HCT116 (cell line): Measurements from ENCODE around the gene SIX5. TPM values are rescaled to one million over a fixed set of nuclear protein-coding genes. Genes with fewer than 3 reads are reported as not detected.

ENCODE experiments used
- ATAC-seq: fragments of 200-7000 bp; cut with Tn5 transposase; 2 replicates; pipeline ENCODE4 v1.9.1; 2020; ENCODE audit warnings: mild to moderate bottlenecking, moderate library complexity
- BruUV-seq: library from RNA; stranded (reverse); fragments of 400-500 nt; replicated peaks from 2 replicates; lab custom pipeline; 2021; lab: Mats Ljungman, UMichigan
- CTCF ChIA-PET: fragments of 300-600 bp; sonication (Branson Sonifier 250); formaldehyde crosslinking; loops from one replicate; lab custom pipeline; 2021; ENCODE audit warnings: antibody characterized with exemption; lab: Charles Lee
- POLR2A ChIA-PET: fragments of 300-600, 350-600 bp; sonication (Branson Sonifier 250); formaldehyde crosslinking; loops from one replicate; lab custom pipeline; 2021; ENCODE audit warnings: antibody characterized with exemption; lab: Charles Lee
- RAD21 ChIA-PET, 2 experiments: fragments of 300-600 bp; sonication (Branson Sonifier 250); formaldehyde crosslinking; loops; one replicate each; lab custom pipeline; 2023; ENCODE audit warnings: low total read pairs in 2 of 2; ENCODE audit not compliant: uncharacterized antibody in 2 of 2, unreplicated experiment in 2 of 2, low non-redundant PET in 1 of 2; lab: Charles Lee
- DNase-seq: peaks from one replicate; pipeline ENCODE4 v3.0.0-alpha.2; 2010; ENCODE audit warnings: low read depth, low spot score
- H2AFZ ChIP-seq: fragments of 200-600 bp; shearing (Covaris generic), sonication (generic); 2 replicates; pipeline ENCODE4 v1.6.1; 2017; ENCODE audit warnings: low read depth, mixed run types, mixed read lengths, antibody characterized with exemption, low read length; ENCODE audit not compliant: poor library complexity, severe bottlenecking
- H3K27ac ChIP-seq: 2 replicates; pipeline ENCODE4 v1.5.1; 2012; ENCODE audit warnings: low read depth, low read length
- H3K27me3 ChIP-seq: fragments of 200-600 bp; sonication (generic); 2 replicates; pipeline ENCODE4 v1.6.1; 2016; ENCODE audit warnings: mixed run types, low read length, mixed read lengths; ENCODE audit not compliant: insufficient read depth
- H3K36me3 ChIP-seq, 2 experiments: fragments of 200-500 bp in 1 of 2; fragments of 200-600 bp in 1 of 2; sonication (Bioruptor generic) in 1 of 2; sonication (generic) in 1 of 2; 2 replicates each; pipeline versions ENCODE4 v1.5.1 to v1.6.1; 2014 to 2016; ENCODE audit warnings: low read length in 2 of 2, inconsistent platforms in 1 of 2, mixed read lengths in 1 of 2, mixed run types in 1 of 2; ENCODE audit not compliant: insufficient read depth in 2 of 2, control insufficient read depth in 1 of 2
- H3K4me1 ChIP-seq, 2 experiments: fragments of 200-600 bp in 1 of 2; sonication (generic) in 1 of 2; 2 replicates each; pipeline versions ENCODE4 v1.5.1 to v1.6.1; 2012 to 2017; ENCODE audit warnings: low read length in 2 of 2, inconsistent platforms in 1 of 2, mild to moderate bottlenecking in 1 of 2, mixed read lengths in 1 of 2, mixed run types in 1 of 2, moderate library complexity in 1 of 2; ENCODE audit not compliant: insufficient read depth in 2 of 2, control insufficient read depth in 1 of 2
- H3K4me2 ChIP-seq: fragments of 200-600 bp; sonication (generic); 2 replicates; pipeline ENCODE4 v1.6.1; 2017; ENCODE audit warnings: mixed run types, low read length, mixed read lengths
- H3K4me3 ChIP-seq, 2 experiments: fragments of 200-600 bp in 1 of 2; sonication (generic) in 1 of 2; replicated peaks in 1 of 2; 2 replicates each; pipeline ENCODE4 v1.5.1; 2011 to 2016; ENCODE audit warnings: low read length in 2 of 2, control low read depth in 1 of 2, low read depth in 1 of 2, mild to moderate bottlenecking in 1 of 2, mixed read lengths in 1 of 2, mixed run types in 1 of 2
- H3K79me2 ChIP-seq: fragments of 200-600 bp; sonication (generic); 2 replicates; pipeline ENCODE4 v1.6.1; 2017; ENCODE audit warnings: mild to moderate bottlenecking, mixed run types, low read length, moderate library complexity, mixed read lengths; ENCODE audit not compliant: insufficient read depth
- H3K9ac ChIP-seq: fragments of 200-600 bp; sonication (generic); 2 replicates; pipeline ENCODE4 v1.6.1; 2016; ENCODE audit warnings: low read length, mixed read lengths
- H3K9me2 ChIP-seq: fragments of 200-600 bp; sonication (generic), shearing (Covaris generic); 2 replicates; pipeline ENCODE4 v1.6.1; 2017; ENCODE audit warnings: mixed run types, mild to moderate bottlenecking, moderate library complexity; ENCODE audit not compliant: insufficient read depth
- H3K9me3 ChIP-seq, 2 experiments: fragments of 200-500 bp in 1 of 2; fragments of 200-600 bp in 1 of 2; sonication (Bioruptor generic) in 1 of 2; sonication (generic) in 1 of 2; 2 replicates each; pipeline ENCODE4 v1.6.1; 2014 to 2017; ENCODE audit warnings: low read length in 2 of 2, mixed read lengths in 2 of 2, inconsistent platforms in 1 of 2, low read depth in 1 of 2, mild to moderate bottlenecking in 1 of 2, mixed run types in 1 of 2, moderate library complexity in 1 of 2; ENCODE audit not compliant: control insufficient read depth in 1 of 2, insufficient read depth in 1 of 2
- H4K20me1 ChIP-seq: fragments of 200-600 bp; sonication (generic), shearing (Covaris generic); 2 replicates; pipeline ENCODE4 v1.6.1; 2017; ENCODE audit warnings: mixed run types, mild to moderate bottlenecking, moderate library complexity; ENCODE audit not compliant: insufficient read depth
- ELF1 ChIP-seq: IDR thresholded peaks from 2 replicates; pipeline ENCODE4 v1.6.1; 2012; ENCODE audit warnings: low read depth, borderline replicate concordance
- POLR2AphosphoS5 ChIP-seq: IDR thresholded peaks from 2 replicates; pipeline ENCODE4 v1.6.1; 2011; ENCODE audit warnings: mild to moderate bottlenecking, low read depth, low read length, moderate library complexity
- RAD21 ChIP-seq: IDR thresholded peaks from 2 replicates; pipeline ENCODE4 v1.6.1; 2012; ENCODE audit warnings: low read depth, mild to moderate bottlenecking
- SP1 ChIP-seq: IDR thresholded peaks from 2 replicates; pipeline ENCODE4 v1.6.1; 2012; ENCODE audit warnings: low read depth
- TCF7L2 ChIP-seq: IDR thresholded peaks from 2 replicates; pipeline ENCODE4 v1.7.0; 2011; ENCODE audit warnings: borderline replicate concordance, inconsistent platforms; ENCODE audit not compliant: insufficient read depth, insufficient read length; ENCODE audit errors: extremely low read depth
- intact Hi-C: fragments of 100-400 bp; cut with micrococcal nuclease; formaldehyde crosslinking; loops from 2 replicates; pipeline ENCODE4 v1.10.0; 2022
- total RNA-seq: library from RNA; stranded (reverse); gene quantifications from one replicate; pipeline ENCODE4 v1.2.1, GENCODE V29; 2021; ENCODE audit not compliant: unreplicated experiment

Gene SIX5
- total RNA-seq, 1 experiment from 2014 or later, result 18.3 TPM

GRCh38 chr19:45761714-45762113, 7.3 kb downstream of the SIX5 start:
- no peak for TF ChIP-seq POLR2AphosphoS5
- TF ChIP-seq SP1, result no peak
- no peak for TF ChIP-seq RAD21
- H3K4me2 ChIP-seq, result no peak overlapping the region
- CTCF ChIA-PET, result interaction anchor here (1.7 kb wide), 1 partner anchor 8 kb away, joined by 20 read pairs; the partner anchor contains the start of gene SIX5
- H3K4me1 ChIP-seq, result peaks cover 5 to 16% of the 10 kb centered on the region in 2 experiments; a peak in 3 of 4 replicates
- intact Hi-C loops, result no loop called here
- RAD21 ChIA-PET, result no interaction called here
- no peaks in the 10 kb centered on the region for H3K79me2 ChIP-seq
- ATAC-seq, result no peak
- BruUV-seq, result no TSS peak
- no peak overlapping the region for H3K27ac ChIP-seq
- no peaks in the 10 kb centered on the region for H3K9me3 ChIP-seq
- no peak overlapping the region for H2AFZ ChIP-seq
- no peaks in the 10 kb centered on the region for H4K20me1 ChIP-seq
- no peaks in the 10 kb centered on the region for H3K36me3 ChIP-seq
- no peaks in the 10 kb centered on the region for H3K9me2 ChIP-seq
- H3K9ac ChIP-seq, result no peak overlapping the region
- POLR2A ChIA-PET, result no interaction called here
- H3K4me3 ChIP-seq, result no peak overlapping the region
- H3K27me3 ChIP-seq, result no peaks in the 10 kb centered on the region
- DNase-seq, result no peak

GRCh38 chr19:45758921-45759320, 10.1 kb downstream of the SIX5 start:
- intact Hi-C loops, result no loop called here
- POLR2A ChIA-PET, result interaction anchor here (2.2 kb wide), 1 partner anchor 10 kb away, joined by 10 read pairs; the partner anchor contains the start of gene SIX5
- no peak overlapping the region for H3K27ac ChIP-seq

More at GRCh38 chr19:45758921-45759320, 10.1 kb downstream of the SIX5 start:
- ATAC-seq, result no peak
- Histone ChIP-seq H3K4me1 (peaks cover 0 to 6% of the 10 kb centered on the region in 2 experiments; a peak in 2 of 4 replicates), H4K20me1 (no peaks in the 10 kb centered on the region), H3K9me3 (no peaks in the 10 kb centered on the region), H3K36me3 (no peaks in the 10 kb centered on the region), H3K9ac (no peak overlapping the region), H3K79me2 (no peaks in the 10 kb centered on the region), H2AFZ (no peak overlapping the region), H3K27me3 (no peaks in the 10 kb centered on the region), H3K4me2 (no peak overlapping the region), H3K9me2 (no peaks in the 10 kb centered on the region), H3K4me3 (no peak overlapping the region)
- DNase-seq, result no peak
- ChIA-PET CTCF (no interaction called here), RAD21 (no interaction called here)
- no TSS peak for BruUV-seq
- no peak for TF ChIP-seq TCF7L2
- TF ChIP-seq ELF1, result no peak
